LNCAP (cell line): ENCODE data around the gene C1orf105.
A peak's percentile ranks its signal among the peaks of the same experiment; 100 is the strongest.

Source experiments
- TF ChIP-seq, protein P1 (sequence below): fragments of 450-650 bp; IDR thresholded peaks from 2 replicates; pipeline ENCODE4 v1.5.1; 2017; ENCODE audit warnings: mild to moderate bottlenecking

C1orf105 gene

DNA sequence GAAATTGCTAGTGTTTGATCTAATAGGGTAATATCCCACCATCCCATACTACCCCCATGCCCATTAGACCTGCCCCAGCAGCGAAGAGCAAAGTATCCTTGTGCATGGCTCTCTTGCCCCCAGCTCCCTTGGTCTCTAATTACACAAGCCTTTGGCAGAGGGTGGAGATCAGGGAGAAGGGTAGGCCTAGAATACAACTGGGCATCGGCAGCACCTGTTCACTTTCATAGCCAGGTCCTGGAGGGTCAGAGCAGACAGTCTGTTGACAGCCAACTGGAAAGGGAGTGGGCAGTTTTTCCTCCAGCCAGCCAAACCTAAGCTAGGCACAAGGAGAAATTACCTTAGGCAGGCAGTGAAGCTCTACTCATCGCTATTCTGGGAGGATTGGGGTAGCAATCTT, 26.1 kb downstream of the C1orf105 start:
- TF ChIP-seq, protein P1, sequence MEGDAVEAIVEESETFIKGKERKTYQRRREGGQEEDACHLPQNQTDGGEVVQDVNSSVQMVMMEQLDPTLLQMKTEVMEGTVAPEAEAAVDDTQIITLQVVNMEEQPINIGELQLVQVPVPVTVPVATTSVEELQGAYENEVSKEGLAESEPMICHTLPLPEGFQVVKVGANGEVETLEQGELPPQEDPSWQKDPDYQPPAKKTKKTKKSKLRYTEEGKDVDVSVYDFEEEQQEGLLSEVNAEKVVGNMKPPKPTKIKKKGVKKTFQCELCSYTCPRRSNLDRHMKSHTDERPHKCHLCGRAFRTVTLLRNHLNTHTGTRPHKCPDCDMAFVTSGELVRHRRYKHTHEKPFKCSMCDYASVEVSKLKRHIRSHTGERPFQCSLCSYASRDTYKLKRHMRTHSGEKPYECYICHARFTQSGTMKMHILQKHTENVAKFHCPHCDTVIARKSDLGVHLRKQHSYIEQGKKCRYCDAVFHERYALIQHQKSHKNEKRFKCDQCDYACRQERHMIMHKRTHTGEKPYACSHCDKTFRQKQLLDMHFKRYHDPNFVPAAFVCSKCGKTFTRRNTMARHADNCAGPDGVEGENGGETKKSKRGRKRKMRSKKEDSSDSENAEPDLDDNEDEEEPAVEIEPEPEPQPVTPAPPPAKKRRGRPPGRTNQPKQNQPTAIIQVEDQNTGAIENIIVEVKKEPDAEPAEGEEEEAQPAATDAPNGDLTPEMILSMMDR = no peak

DNA sequence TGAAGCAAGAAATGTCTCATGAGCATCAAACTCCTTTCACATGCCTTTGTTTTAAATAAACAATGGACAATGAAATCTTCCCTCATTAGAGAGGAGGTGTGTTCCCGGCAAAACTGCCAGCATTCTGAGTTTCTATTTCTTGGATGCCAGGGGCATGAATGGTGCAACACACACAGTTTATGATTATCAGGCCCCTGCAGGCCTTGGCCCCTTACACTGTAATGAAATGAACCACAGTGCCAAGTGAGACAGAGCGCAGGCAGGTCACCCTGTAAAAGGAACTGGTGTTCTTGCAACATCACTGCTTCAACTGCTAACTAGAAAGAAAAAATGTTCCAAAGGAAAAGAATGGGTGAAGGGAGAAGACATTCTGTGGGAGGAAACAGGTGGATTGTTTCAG, 27.2 kb downstream of the C1orf105 start:
- TF ChIP-seq, protein P1 = no peak

DNA sequence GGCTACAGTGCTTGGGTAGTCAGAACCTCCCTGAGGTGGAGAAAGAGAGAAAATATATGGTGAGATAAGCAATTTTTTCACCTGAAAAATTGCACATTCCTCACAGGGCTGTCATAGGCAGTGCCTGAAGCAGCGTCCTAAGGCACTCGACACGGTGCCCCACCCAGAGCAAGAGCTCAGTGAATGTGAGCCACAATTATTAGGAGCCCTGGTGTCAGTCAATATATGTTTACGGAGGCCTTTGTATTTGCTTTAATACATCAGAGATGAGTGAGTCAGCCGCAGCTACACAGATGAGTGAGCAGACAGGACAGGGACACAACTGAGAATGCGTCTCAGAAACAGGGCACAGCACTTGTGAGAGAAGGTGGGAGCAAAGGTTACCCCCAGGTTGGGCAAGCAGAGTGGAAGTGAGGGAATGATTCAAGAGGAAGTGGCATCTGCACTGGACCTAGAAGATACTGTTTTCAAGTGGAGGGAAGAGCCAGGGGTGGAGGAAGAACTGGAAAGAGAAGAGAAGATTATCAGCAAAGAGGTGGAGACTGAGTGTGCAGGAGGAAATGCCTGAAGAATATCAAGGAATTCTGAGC, 28.6 kb downstream of the C1orf105 start:
- TF ChIP-seq, protein P1 = no peak

DNA sequence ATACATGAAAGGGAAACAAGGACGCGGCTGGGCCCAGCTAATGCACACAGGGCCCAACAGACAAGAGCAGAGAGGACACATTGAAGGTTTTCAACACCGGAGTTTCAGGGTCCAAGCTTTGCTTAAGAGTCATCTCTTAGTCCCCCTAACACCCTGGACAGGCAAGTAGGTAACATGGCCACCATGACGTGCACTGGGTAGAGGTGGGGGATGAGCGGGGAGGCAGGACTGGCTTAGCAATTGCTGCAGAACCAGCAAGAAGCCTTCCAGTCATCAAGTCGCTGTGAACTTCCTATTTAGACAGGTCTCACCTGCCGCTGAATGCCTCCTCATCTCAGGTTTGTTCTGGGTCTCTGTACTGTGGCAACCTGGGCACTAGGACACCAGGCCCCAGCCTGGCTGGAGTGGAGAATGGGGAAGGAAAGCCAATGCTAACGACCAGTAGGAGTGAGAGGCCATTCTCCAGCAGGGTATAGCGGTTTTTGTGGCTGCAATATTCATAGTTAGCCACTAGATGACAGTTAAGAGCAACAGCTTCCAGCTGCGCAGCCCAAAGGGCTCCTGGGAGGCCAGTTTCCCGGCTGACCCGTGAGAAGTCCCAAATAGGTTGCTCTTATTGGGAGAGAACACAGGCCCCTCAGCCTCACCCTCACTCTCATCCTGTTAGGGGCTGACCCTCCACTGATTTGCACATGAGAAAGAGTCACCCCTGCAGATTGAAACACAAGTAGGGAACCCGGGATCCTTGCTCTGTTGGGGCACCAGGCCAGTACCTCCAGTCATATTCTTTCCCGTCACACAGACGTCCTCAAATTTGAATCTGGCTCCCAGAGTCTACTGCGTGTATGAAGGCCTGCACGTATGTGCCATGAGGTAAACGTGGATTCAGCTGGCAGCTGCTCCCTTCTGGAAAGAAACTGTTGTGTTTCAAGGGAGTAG, 29.4 kb downstream of the C1orf105 start:
- TF ChIP-seq, protein P1 = peak; percentile 92

DNA sequence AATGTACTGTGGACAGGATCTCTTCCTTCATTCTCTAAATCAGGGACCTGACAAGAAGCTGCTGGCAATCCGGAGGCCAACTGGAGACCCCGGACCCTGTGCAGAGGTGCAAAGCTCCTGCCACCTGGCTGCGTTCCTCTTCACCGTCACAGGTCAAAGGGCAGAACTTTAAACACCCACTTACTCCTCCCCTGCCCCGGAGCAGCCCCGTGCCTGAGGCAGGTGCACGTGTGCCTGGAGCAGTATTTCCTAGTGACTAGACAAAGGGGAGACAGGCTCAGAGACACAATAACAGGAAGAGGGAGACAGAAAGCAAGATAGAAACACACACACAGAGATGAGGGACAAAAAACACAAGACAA, 30.0 kb downstream of the C1orf105 start:
- TF ChIP-seq, protein P1 = no peak

DNA sequence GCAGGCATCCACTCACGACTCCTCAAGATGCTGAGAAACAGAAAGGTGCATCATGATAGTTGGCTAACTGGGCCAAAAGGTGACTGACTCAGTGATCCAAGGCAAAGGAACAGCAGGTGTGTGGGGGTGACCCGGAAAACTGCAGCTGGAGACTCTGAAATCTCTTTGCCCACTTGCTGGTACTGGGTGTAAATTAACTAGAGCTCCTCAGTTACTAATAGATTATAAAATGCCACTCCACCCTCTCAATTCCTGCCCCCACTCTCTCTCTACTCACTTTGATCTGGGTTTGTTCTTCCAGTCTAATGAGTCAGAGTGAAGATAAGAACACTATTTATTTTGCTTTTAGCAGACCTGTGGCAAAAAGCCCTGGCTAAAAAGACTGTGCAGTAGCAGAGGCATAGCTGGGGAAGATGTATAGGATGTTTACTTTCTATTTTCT, 30.5 kb downstream of the C1orf105 start:
- TF ChIP-seq, protein P1 = no peak

DNA sequence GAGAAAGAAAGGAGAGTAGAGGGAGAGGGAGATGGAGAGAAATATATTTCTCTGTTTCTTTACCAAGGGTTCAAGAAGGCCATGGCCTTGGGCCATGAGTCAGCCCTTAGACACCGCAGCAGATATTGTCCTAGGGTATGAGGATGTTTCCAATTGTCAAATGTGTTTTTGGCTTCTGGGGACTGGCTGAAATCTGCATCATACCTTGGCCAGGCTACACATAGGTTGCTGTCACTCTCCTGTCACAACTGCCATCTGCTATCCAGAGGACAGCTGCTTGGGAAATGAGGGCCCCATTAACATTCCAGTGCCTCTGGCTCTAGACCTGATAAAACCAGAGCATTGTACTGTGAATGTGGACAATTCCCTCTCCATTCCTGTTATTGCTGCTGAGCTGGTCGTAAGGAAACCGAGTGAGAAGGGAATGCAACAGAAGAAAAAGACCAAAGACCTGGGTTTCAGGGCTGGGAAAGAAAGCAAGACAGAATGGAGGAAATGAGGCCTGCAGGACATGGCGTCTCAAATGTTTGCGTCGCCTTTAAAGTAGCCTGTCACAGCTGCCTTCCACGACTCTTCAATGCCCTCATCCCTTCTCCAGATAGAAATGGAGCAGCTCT, 32.2 kb downstream of the C1orf105 start:
- TF ChIP-seq, protein P1 = no peak
